Colonic mucosa (tissue), 4 donors: ENCODE results near the gene ELOA. TPM values are rescaled to one million over a fixed set of nuclear protein-coding genes. Genes with fewer than 3 reads are reported as not detected.

Experiments used
- DNase-seq: peaks from one replicate; pipeline ENCODE4 v3.0.0-alpha.2; 2020
- H3K27ac ChIP-seq: fragments of 200-600 bp; one replicate; pipeline ENCODE4 v1.8.0; 2021
- H3K27me3 ChIP-seq: fragments of 200-600 bp; one replicate; pipeline ENCODE4 v1.8.0; 2021
- H3K36me3 ChIP-seq: fragments of 200-600 bp; one replicate; pipeline ENCODE4 v1.8.0; 2021
- H3K4me1 ChIP-seq: fragments of 200-600 bp; one replicate; pipeline ENCODE4 v1.8.0; 2021; ENCODE audit warnings: mild to moderate bottlenecking
- H3K4me3 ChIP-seq: fragments of 200-600 bp; one replicate; pipeline ENCODE4 v1.8.0; 2021
- H3K9ac ChIP-seq, 2 donors: one replicate each; pipeline ENCODE4 v1.7.0; 2013; ENCODE audit warnings: control low read depth in 2 of 2, low read depth in 2 of 2, low read length in 2 of 2
- H3K9me3 ChIP-seq: fragments of 200-600 bp; one replicate; pipeline ENCODE4 v1.8.0; 2021
- CTCF ChIP-seq: fragments of 200-600 bp; IDR thresholded peaks from one replicate; pipeline ENCODE4 v1.8.0; 2022; ENCODE audit warnings: antibody characterized with exemption, mild to moderate bottlenecking
- intact Hi-C: fragments of 100-400 bp; cut with DNase I; formaldehyde crosslinking; loops from one replicate; pipeline ENCODE4 v1.14.1; 2022
- total RNA-seq, 2 donors: library from RNA; stranded (reverse); fragmentation: NEBNext Ultra II Directional in 1 of 2; extraction: Animal tissue kit (Norgen Biotek cat#: 25700) in 1 of 2; gene quantifications; one replicate each; pipeline ENCODE4 v1.2.1, GENCODE V29; 2021
- donor health status: healthy.
- donor health status: DM: no; HTN: no; CAD: no.
- donor health status: DM: no; HTN: no; CAD: no.

ELOA gene
- total RNA-seq, 2 donors from 2014 or later: 32.6 to 33.0 TPM

DNA sequence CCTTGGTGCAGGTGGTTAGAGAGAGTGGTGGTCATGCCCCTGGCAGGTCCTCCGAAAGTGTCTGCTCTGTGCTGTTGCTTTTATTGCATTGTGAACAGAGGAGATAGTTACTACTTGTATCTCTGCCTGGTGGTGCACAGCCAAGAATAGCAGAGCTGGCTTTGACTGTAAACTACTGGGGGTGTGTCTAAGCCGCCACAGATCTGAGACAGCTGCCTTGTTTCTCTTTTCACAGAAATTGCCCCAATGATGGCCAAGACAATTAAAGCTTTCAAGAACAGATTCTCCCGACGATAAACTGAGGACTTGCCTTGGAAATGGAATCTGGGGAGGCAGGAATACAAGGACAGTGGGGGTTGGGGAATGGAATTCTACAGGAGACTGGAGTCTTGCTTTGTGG lies 16.0 kb downstream of the ELOA start:
- Histone ChIP-seq H3K9ac (no peak overlapping the region), H3K27ac (no peak overlapping the region), H3K27me3 (no peaks in the 10 kb centered on the region), H3K9me3 (no peaks in the 10 kb centered on the region), H3K36me3 (peaks cover 20% of the 10 kb centered on the region), H3K4me1 (no peaks in the 10 kb centered on the region), H3K4me3 (no peak overlapping the region)
- intact Hi-C loops: no loop called here
- no peak for DNase-seq
- TF ChIP-seq CTCF: no peak

GRCh38 chr1:23763041-23763577 lies 19.8 kb downstream of the ELOA start:
- H3K9me3 ChIP-seq: no peaks in the 10 kb centered on the region
- DNase-seq: no peak
- no peak overlapping the region for H3K27ac ChIP-seq
- no peak overlapping the region for H3K9ac ChIP-seq
- H3K4me3 ChIP-seq: no peak overlapping the region
- TF ChIP-seq CTCF: no peak
- H3K4me1 ChIP-seq: no peaks in the 10 kb centered on the region
- intact Hi-C loops: no loop called here
- no peaks in the 10 kb centered on the region for H3K36me3 ChIP-seq
- H3K27me3 ChIP-seq: no peaks in the 10 kb centered on the region

- TF ChIP-seq CTCF: no peak
- Histone ChIP-seq H3K9me3 (no peaks in the 10 kb centered on the region), H3K4me1 (no peaks in the 10 kb centered on the region), H3K27me3 (no peaks in the 10 kb centered on the region), H3K36me3 (no peaks in the 10 kb centered on the region), H3K4me3 (no peak overlapping the region), H3K9ac (no peak overlapping the region), H3K27ac (no peak overlapping the region)
- DNase-seq: no peak
- intact Hi-C loops: no loop called here
Observed at GRCh38 chr1:23768733-23769132, 25.5 kb downstream of the ELOA start.

DNA sequence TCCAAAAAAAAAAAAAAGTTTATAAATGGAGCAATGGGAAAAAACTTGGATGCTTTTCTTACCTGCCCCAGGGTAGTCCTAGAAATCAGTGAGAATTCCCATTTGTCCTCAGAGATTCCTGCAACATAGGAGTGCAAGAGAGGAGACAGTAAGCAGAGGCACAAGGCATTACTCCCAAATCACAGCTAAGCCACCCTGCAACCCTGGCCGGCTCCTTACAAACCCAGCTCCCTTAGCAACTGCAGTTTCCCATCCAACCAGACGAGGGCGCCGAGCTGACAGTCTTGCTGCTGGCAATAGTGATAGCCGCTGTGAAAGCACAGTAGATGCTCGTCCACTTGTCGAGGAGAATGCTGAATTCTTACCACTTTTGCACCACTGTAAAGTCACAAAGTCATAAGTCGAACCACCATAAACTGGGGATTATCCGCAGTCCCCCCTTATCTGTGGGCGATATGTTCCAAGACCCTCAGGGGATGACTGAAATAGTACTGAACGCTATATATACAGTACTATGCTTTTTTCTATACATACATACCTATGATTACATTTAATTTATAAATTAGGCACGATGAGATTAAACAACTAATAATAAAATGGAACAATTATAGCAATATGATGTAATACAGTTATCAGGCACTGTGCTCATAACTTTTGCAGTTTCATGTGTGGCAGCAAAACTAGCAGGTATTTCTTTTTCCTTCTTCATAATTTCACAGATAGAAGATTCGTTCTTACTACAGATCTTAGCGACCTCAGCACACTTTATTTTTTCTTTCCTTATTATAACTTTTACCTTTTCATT lies 29.0 kb downstream of the ELOA start:
- no peaks in the 10 kb centered on the region for H3K27me3 ChIP-seq
- intact Hi-C loops: loop anchor here (5.0 kb wide), 1 partner anchor 145 kb away; no protein-coding TSS in a partner anchor
- no peak overlapping the region for H3K9ac ChIP-seq

GRCh38 chr1:23772854-23773242 lies 29.6 kb downstream of the ELOA start:
- H3K27me3 ChIP-seq: no peaks in the 10 kb centered on the region
- H3K9me3 ChIP-seq: no peaks in the 10 kb centered on the region
- H3K4me3 ChIP-seq: no peak overlapping the region
- no peak for DNase-seq
- intact Hi-C loops: loop anchor here (5.0 kb wide), 1 partner anchor 144 kb away; no protein-coding TSS in a partner anchor
- H3K27ac ChIP-seq: no peak overlapping the region
- no peak for TF ChIP-seq CTCF
- no peaks in the 10 kb centered on the region for H3K4me1 ChIP-seq
- H3K9ac ChIP-seq: no peak overlapping the region
- no peaks in the 10 kb centered on the region for H3K36me3 ChIP-seq

More for the DNA sequence above, 29.0 kb downstream of the ELOA start:
- Histone ChIP-seq H3K36me3 (no peaks in the 10 kb centered on the region), H3K27ac (no peak overlapping the region), H3K4me1 (no peaks in the 10 kb centered on the region), H3K4me3 (no peak overlapping the region), H3K9me3 (no peaks in the 10 kb centered on the region)
- peak; percentile 92 for DNase-seq
- peak; percentile 89 for TF ChIP-seq CTCF
